ENCODE results near the gene HEG1.

The HEG1 gene

GRCh38 chr3:125103406-125103805 lies 47.6 kb upstream of the HEG1 start:
- Histone ChIP-seq H3F3A (ENCODE audit: insufficient read depth, low read length) (no peaks in the 10 kb centered on the region), H2AFZ (ENCODE audit: low read length) (no peak overlapping the region)
- TF ChIP-seq CTCF (IDR thresholded peaks at IDR 0.05; ENCODE audit: low read length) (no peak), EZH2 (optimal IDR thresholded peaks at IDR 0.05; ENCODE audit: low read depth, low read length) (no peak), EZH2phosphoT487 (IDR thresholded peaks at IDR 0.05; ENCODE audit: low read length) (no peak)

GRCh38 chr3:125102470-125102869 lies 46.7 kb upstream of the HEG1 start:
- no peaks in the 10 kb centered on the region for H3K36me3 ChIP-seq (replicated peaks; ENCODE audit: insufficient read depth, low read length)
- H3K4me1 ChIP-seq (ENCODE audit: low read length), result no peaks in the 10 kb centered on the region
- H3K79me2 ChIP-seq (ENCODE audit: low read length), result no peaks in the 10 kb centered on the region
- H3K27me3 ChIP-seq (replicated peaks; ENCODE audit: insufficient read depth, low read length), result no peaks in the 10 kb centered on the region
- H3K27ac ChIP-seq (ENCODE audit: low read length), result no peak overlapping the region
- H3K9me3 ChIP-seq (replicated peaks; ENCODE audit: insufficient read depth, low read length), result no peaks in the 10 kb centered on the region
- DNase-seq, result no peak
- H3K4me2 ChIP-seq (ENCODE audit: low read depth, low read length), result no peak overlapping the region
- no peaks in the 10 kb centered on the region for H3K9me2 ChIP-seq (replicated peaks; ENCODE audit: insufficient read depth, low read length)
- no peak for TF ChIP-seq EZH2 (optimal IDR thresholded peaks at IDR 0.05; ENCODE audit: low read depth, low read length)
- TF ChIP-seq CTCF (IDR thresholded peaks at IDR 0.05; ENCODE audit: low read length), result no peak
- no peak for TF ChIP-seq EZH2phosphoT487 (IDR thresholded peaks at IDR 0.05; ENCODE audit: low read length)
- no peak overlapping the region for H3K9ac ChIP-seq (ENCODE audit: low read length)
- H3F3A ChIP-seq (ENCODE audit: insufficient read depth, low read length), result no peaks in the 10 kb centered on the region
- H3K4me3 ChIP-seq (ENCODE audit: low read length), result no peak overlapping the region
- no peaks in the 10 kb centered on the region for H4K20me1 ChIP-seq (ENCODE audit: insufficient read depth, low read length)
- no peak overlapping the region for H2AFZ ChIP-seq (ENCODE audit: low read length)

More at GRCh38 chr3:125103406-125103805, 47.6 kb upstream of the HEG1 start:
- no peaks in the 10 kb centered on the region for H3K9me2 ChIP-seq (replicated peaks; ENCODE audit: insufficient read depth, low read length)
- no peak overlapping the region for H3K4me2 ChIP-seq (ENCODE audit: low read depth, low read length)
- H3K9ac ChIP-seq (ENCODE audit: low read length), result no peak overlapping the region
- DNase-seq, result no peak
- H3K27ac ChIP-seq (ENCODE audit: low read length), result no peak overlapping the region
- no peaks in the 10 kb centered on the region for H3K36me3 ChIP-seq (replicated peaks; ENCODE audit: insufficient read depth, low read length)
- H3K27me3 ChIP-seq (replicated peaks; ENCODE audit: insufficient read depth, low read length), result no peaks in the 10 kb centered on the region
- no peaks in the 10 kb centered on the region for H3K4me1 ChIP-seq (ENCODE audit: low read length)
- no peaks in the 10 kb centered on the region for H4K20me1 ChIP-seq (ENCODE audit: insufficient read depth, low read length)
- no peaks in the 10 kb centered on the region for H3K79me2 ChIP-seq (ENCODE audit: low read length)
- no peak overlapping the region for H3K4me3 ChIP-seq (ENCODE audit: low read length)
- no peaks in the 10 kb centered on the region for H3K9me3 ChIP-seq (replicated peaks; ENCODE audit: insufficient read depth, low read length)

- Histone ChIP-seq H3K27me3 (replicated peaks; ENCODE audit: insufficient read depth, low read length) (no peaks in the 10 kb centered on the region), H3K9me3 (replicated peaks; ENCODE audit: insufficient read depth, low read length) (no peaks in the 10 kb centered on the region), H2AFZ (ENCODE audit: low read length) (no peak overlapping the region), H3K9me2 (replicated peaks; ENCODE audit: insufficient read depth, low read length) (no peaks in the 10 kb centered on the region), H3K27ac (ENCODE audit: low read length) (no peak overlapping the region), H3F3A (ENCODE audit: insufficient read depth, low read length) (no peaks in the 10 kb centered on the region), H3K4me3 (ENCODE audit: low read length) (no peak overlapping the region), H4K20me1 (ENCODE audit: insufficient read depth, low read length) (no peaks in the 10 kb centered on the region), H3K36me3 (replicated peaks; ENCODE audit: insufficient read depth, low read length) (no peaks in the 10 kb centered on the region), H3K9ac (ENCODE audit: low read length) (no peak overlapping the region), H3K79me2 (ENCODE audit: low read length) (no peaks in the 10 kb centered on the region), H3K4me1 (ENCODE audit: low read length) (no peaks in the 10 kb centered on the region), H3K4me2 (ENCODE audit: low read depth, low read length) (no peak overlapping the region)
- TF ChIP-seq EZH2phosphoT487 (IDR thresholded peaks at IDR 0.05; ENCODE audit: low read length), result no peak
- no peak for TF ChIP-seq CTCF (IDR thresholded peaks at IDR 0.05; ENCODE audit: low read length)
- TF ChIP-seq EZH2 (optimal IDR thresholded peaks at IDR 0.05; ENCODE audit: low read depth, low read length), result no peak
- no peak for DNase-seq
Observed at GRCh38 chr3:125098611-125099291, 43.0 kb upstream of the HEG1 start.
